ENCODE measurements around the gene PROM2.

PROM2 gene

GRCh38 chr2:95287336-95287735 is 13.1 kb downstream of the PROM2 start:
- no peak for TF ChIP-seq CTCF (IDR thresholded peaks at IDR 0.05)
- DNase-seq (ENCODE audit: low spot score) = no peak
- H3K27ac ChIP-seq = no peak overlapping the region
- H3K4me3 ChIP-seq = no peak overlapping the region

- DNase-seq (ENCODE audit: low spot score) = no peak
- Histone ChIP-seq H3K27ac (no peak overlapping the region), H3K4me3 (no peak overlapping the region)
- no peak for TF ChIP-seq CTCF (IDR thresholded peaks at IDR 0.05)
Observed at GRCh38 chr2:95287806-95288205, 13.6 kb downstream of the PROM2 start.

DNA sequence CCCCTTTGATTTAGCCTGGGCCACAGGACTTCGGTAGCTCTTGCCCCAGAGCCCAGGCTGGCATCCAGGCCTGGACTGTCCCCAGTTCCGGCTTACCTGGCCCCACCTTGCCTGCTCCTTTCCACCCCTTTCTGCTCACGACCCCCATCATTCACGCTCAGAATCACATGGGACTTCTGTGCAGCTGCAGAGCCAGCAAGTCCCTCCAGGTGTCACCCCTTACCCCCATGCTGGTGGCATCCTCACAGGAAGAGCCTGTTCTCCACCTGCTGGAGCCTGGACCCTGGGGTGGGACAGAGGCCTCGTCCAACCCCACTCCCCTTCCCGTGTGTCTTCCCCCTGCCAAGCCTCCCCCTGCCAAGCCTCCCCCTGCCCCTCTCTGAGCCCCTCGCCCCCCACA is 15.0 kb downstream of the PROM2 start:
- TF ChIP-seq CTCF (IDR thresholded peaks at IDR 0.05) = no peak
- Histone ChIP-seq H3K27ac (no peak overlapping the region), H3K4me3 (no peak overlapping the region)
- DNase-seq (ENCODE audit: low spot score) = no peak

GRCh38 chr2:95291222-95291621 is 17.0 kb downstream of the PROM2 start:
- Histone ChIP-seq H3K4me3 (no peak overlapping the region), H3K27ac (no peak overlapping the region)
- no peak for TF ChIP-seq CTCF (IDR thresholded peaks at IDR 0.05)
- DNase-seq (ENCODE audit: low spot score) = no peak

DNA sequence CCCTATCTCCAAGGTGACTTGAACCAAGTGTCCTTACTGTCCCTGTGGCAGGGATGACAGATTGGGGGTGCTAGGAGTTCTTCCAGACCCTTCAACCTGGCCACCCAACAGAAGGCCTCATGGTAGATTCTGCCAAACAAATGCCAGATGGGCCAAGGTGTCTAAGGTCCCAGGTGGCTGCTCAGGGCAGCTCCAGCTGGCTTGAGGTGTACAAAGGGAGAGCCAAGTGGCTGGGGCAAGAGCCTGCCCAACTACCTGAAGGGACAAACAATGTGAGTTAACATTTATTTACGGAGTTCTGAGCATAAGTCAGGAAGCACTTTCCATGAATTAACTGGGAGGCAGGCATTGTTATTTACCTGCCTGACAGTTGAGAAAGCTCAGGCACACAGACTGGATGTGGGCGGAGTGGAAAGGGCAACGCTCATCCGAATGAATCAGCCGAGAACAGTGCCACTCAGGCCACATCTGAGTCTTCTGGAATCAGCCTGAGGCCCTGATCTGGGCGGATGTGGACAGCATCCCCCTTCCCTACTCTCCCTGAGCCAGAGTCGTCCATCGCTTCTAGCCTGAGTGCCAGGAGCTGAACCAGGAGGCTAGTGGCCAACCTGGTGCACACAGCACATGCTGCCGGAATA is 18.5 kb downstream of the PROM2 start:
- no peak overlapping the region for H3K4me3 ChIP-seq
- TF ChIP-seq CTCF (IDR thresholded peaks at IDR 0.05) = no peak
- DNase-seq (ENCODE audit: low spot score) = no peak
- no peak overlapping the region for H3K27ac ChIP-seq

GRCh38 chr2:95294579-95295250 is 20.5 kb downstream of the PROM2 start:
- no peak for DNase-seq (ENCODE audit: low spot score)
- no peak overlapping the region for H3K4me3 ChIP-seq
- TF ChIP-seq CTCF (IDR thresholded peaks at IDR 0.05) = no peak
- no peak overlapping the region for H3K27ac ChIP-seq

GRCh38 chr2:95295376-95295775 is 21.1 kb downstream of the PROM2 start:
- DNase-seq (ENCODE audit: low spot score) = no peak
- H3K27ac ChIP-seq = no peak overlapping the region

More at GRCh38 chr2:95295376-95295775, 21.1 kb downstream of the PROM2 start:
- H3K4me3 ChIP-seq = no peak overlapping the region
- TF ChIP-seq CTCF (IDR thresholded peaks at IDR 0.05) = no peak

Measured in coronary artery (tissue), 2 donors.